Parathyroid adenoma (tissue), 2 donors: ENCODE results near the gene SLC35F5.
"Not testable (repeated sequence)": the region's sequence is repeated elsewhere in the genome, so short reads cannot be mapped to it uniquely, and the experiment has no call there.

Source experiments
- H2AFZ ChIP-seq: fragments of 300-600 bp; sonication (generic); one replicate; pipeline ENCODE4 v1.7.0; 2017; ENCODE audit warnings: antibody characterized with exemption, mild to moderate bottlenecking
- H3K27ac ChIP-seq: fragments of 300-600 bp; sonication (generic); one replicate; pipeline ENCODE4 v1.7.0; 2017
- H3K27me3 ChIP-seq: fragments of 300-600 bp; sonication (generic); one replicate; pipeline ENCODE4 v1.7.0; 2017; ENCODE audit warnings: low read length; ENCODE audit not compliant: control insufficient read depth, insufficient read depth
- H3K36me3 ChIP-seq: fragments of 300-600 bp; sonication (generic); one replicate; pipeline ENCODE4 v1.7.0; 2017; ENCODE audit warnings: low read length; ENCODE audit not compliant: control insufficient read depth, insufficient read depth
- H3K4me1 ChIP-seq: fragments of 300-600 bp; sonication (generic); one replicate; pipeline ENCODE4 v1.7.0; 2017; ENCODE audit warnings: control low read depth
- H3K4me2 ChIP-seq: fragments of 300-600 bp; sonication (generic); one replicate; pipeline ENCODE4 v1.7.0; 2017; ENCODE audit warnings: low read length
- H3K4me3 ChIP-seq: fragments of 300-600 bp; sonication (generic); one replicate; pipeline ENCODE4 v1.7.0; 2017; ENCODE audit warnings: low read depth, low read length
- H3K79me2 ChIP-seq: fragments of 300-600 bp; sonication (generic); one replicate; pipeline ENCODE4 v1.7.0; 2017; ENCODE audit warnings: control low read depth
- H3K9ac ChIP-seq: fragments of 300-600 bp; sonication (generic); one replicate; pipeline ENCODE4 v1.7.0; 2017; ENCODE audit warnings: mild to moderate bottlenecking
- H3K9me3 ChIP-seq: fragments of 300-600 bp; sonication (generic); one replicate; pipeline ENCODE4 v1.7.0; 2017; ENCODE audit warnings: low read length; ENCODE audit not compliant: control insufficient read depth
- CTCF ChIP-seq: fragments of 300-600 bp; sonication (generic); IDR thresholded peaks from one replicate; pipeline ENCODE4 v1.7.0; 2017; ENCODE audit warnings: antibody characterized with exemption, mild to moderate bottlenecking
- donor health status: primary hyperparathyroidism.

The SLC35F5 gene

DNA sequence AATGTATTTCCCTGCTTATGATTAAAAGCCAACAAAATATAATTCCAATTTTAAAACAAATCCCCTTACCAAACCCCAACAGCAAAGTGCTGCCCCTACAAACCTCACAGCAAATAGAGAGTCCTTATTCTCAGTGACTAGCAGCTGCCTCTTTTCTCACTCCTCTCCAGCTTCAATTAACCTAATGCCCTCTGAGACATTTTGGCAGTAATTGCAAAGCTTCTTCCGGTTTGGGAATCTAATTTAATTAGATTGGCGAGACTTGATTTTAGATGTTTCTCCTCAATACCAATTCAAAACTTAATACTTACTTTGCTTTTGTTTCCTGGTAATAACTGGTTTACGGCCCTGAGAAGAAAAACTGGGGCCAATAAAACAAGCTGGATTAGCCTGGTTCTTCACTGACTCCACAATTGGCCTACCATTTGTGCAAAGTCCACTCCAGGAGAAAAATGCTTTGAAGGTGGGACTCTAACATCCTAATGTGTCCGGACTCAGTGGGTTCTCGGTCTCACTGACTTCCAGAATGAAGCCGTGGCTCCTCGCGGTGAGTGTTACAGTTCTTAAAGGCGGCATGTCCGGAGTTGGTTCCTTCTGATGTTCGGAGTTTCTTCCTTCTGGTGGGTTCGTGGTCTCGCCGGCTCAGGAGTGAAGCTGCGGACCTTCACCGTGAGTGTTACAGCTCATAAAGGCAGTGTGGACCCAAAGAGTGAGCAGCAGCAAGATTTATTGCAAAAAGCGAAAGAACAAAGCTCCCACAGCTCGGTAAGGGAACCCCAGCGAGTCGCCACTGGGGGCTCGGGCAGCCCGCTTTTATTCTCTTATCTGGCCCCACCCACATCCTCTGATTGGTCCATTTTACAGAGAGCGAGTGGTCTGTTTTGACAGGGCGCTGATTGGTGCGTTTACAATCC lies 52.8 kb downstream of the SLC35F5 start:
- no peak overlapping the region for H3K9ac ChIP-seq
- H3K4me1 ChIP-seq = no peaks in the 10 kb centered on the region
- H3K9me3 ChIP-seq = no peaks in the 10 kb centered on the region
- no peak for TF ChIP-seq CTCF
- no peaks in the 10 kb centered on the region for H3K79me2 ChIP-seq
- no peak overlapping the region for H3K4me2 ChIP-seq
- no peaks in the 10 kb centered on the region for H3K27me3 ChIP-seq
- H2AFZ ChIP-seq = no peak overlapping the region
- H3K4me3 ChIP-seq = no peak overlapping the region
- no peaks in the 10 kb centered on the region for H3K36me3 ChIP-seq
- H3K27ac ChIP-seq = no peak overlapping the region

- Histone ChIP-seq H3K4me1 (no peaks in the 10 kb centered on the region), H3K27ac (no peak overlapping the region), H3K9me3 (no peaks in the 10 kb centered on the region), H2AFZ (no peak overlapping the region), H3K4me3 (no peak overlapping the region), H3K79me2 (no peaks in the 10 kb centered on the region), H3K4me2 (no peak overlapping the region), H3K36me3 (no peaks in the 10 kb centered on the region), H3K27me3 (no peaks in the 10 kb centered on the region), H3K9ac (no peak overlapping the region)
- TF ChIP-seq CTCF = no peak
Measured at GRCh38 chr2:113700186-113700841, 56.1 kb downstream of the SLC35F5 start.

DNA sequence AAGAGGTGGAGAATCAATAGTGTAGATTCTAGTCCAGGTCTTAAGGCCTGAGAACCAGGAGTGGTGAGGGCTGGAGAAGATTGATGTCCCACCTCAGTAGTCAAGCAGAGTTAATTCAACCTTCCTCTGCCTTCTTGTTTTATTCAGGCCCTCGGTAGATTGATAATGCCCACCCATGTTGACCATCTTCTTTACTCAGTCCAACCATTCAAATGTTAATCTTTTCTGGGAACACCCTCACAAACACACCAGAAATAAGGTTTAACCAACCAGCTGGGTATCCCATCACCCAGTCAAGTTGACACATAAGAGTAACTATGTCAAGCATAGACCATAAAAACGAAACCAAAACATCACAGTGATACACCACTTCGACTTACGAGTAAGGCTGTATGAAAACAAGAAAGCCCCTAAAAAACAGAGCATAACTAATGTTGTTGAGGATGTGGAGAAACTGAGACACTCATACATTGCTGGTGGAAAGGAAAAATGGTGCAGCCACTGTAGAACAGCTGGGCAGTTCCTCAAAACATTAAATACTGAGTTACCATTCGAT lies 57.5 kb downstream of the SLC35F5 start:
- TF ChIP-seq CTCF = no peak
- Histone ChIP-seq H3K4me2 (no peak overlapping the region), H3K36me3 (no peaks in the 10 kb centered on the region), H3K9ac (no peak overlapping the region), H3K4me3 (no peak overlapping the region), H3K27me3 (no peaks in the 10 kb centered on the region), H3K79me2 (no peaks in the 10 kb centered on the region), H3K27ac (no peak overlapping the region), H3K4me1 (no peaks in the 10 kb centered on the region), H3K9me3 (no peaks in the 10 kb centered on the region), H2AFZ (no peak overlapping the region)

DNA sequence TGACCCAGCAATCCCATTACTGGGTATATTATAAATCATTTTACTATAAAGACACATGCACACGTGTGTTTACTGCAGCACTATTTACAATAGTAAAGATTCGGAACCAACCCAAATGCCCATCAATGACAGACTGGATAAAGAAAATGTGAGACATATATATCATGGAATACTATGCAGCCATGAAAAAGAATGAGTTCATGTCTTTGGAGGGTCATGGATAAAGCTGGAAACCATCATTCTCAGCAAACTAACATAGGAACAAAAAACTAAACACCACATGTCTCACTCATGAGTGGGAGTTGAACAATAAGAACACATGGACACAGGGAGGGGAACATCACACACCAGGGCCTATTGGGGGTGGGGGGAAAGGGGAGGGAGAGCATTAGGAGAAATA lies 58.2 kb downstream of the SLC35F5 start:
- H3K36me3 ChIP-seq, H3K4me2 ChIP-seq, H3K4me1 ChIP-seq, H2AFZ ChIP-seq, H3K4me3 ChIP-seq, H3K9me3 ChIP-seq, H3K27me3 ChIP-seq, H3K79me2 ChIP-seq, H3K9ac ChIP-seq, H3K27ac ChIP-seq: not testable (repeated sequence)

DNA sequence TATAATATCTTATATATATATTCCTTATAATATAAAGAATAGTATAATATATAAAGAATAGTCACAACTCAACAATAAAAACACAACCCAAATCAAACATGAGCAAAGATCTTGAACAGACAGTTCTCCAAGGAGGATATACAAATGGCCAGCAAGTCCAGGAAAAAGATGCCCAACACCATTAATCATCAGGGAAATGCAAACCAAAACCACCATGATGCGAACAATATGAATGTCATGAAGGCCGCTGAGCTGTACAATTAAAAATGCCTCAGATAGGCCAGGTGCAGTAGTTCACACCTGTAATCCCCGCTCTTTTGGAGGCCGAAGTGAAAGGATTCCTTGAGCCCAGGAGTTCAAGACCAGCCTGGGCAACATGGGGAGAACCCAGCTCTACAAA lies 58.9 kb downstream of the SLC35F5 start:
- H2AFZ ChIP-seq = no peak overlapping the region
- H3K4me1 ChIP-seq = no peaks in the 10 kb centered on the region
- no peaks in the 10 kb centered on the region for H3K27me3 ChIP-seq
- no peak overlapping the region for H3K27ac ChIP-seq
- no peak for TF ChIP-seq CTCF
- H3K9ac ChIP-seq = no peak overlapping the region
- no peaks in the 10 kb centered on the region for H3K9me3 ChIP-seq
- no peaks in the 10 kb centered on the region for H3K79me2 ChIP-seq
- no peaks in the 10 kb centered on the region for H3K36me3 ChIP-seq
- H3K4me2 ChIP-seq = no peak overlapping the region
- H3K4me3 ChIP-seq = no peak overlapping the region
